Left ventricle myocardium superior (tissue), 1 donor: Measurements from ENCODE around the gene STRAP. TPM values are rescaled to one million over a fixed set of nuclear protein-coding genes. Genes with fewer than 3 reads are reported as not detected.

ENCODE experiments used
- ATAC-seq: fragments of 200-7000 bp; cut with Tn5 transposase; one replicate; pipeline ENCODE4 v1.9.1; 2020; ENCODE audit warnings: mild to moderate bottlenecking, moderate library complexity
- DNase-seq: peaks from one replicate; pipeline ENCODE4 v3.0.0-alpha.2; 2020
- intact Hi-C: fragments of 100-400 bp; cut with micrococcal nuclease; formaldehyde crosslinking; loops from one replicate; pipeline ENCODE4 v1.11.0; 2022
- long read RNA-seq: library from polyadenylated mRNA; unstranded; transcript quantifications from one replicate; pipeline ENCODE4 v2.0.0, GENCODE V29; 2021
- total RNA-seq: library from RNA; stranded (reverse); fragmentation: NEBNext Ultra II Directional; extraction: Animal tissue kit (Norgen Biotek cat#: 25700); gene quantifications from one replicate; pipeline ENCODE4 v1.2.1, GENCODE V29; 2021
- donor health status: DM: no; HTN: yes; CAD: no; lungs with severe emphysema.

STRAP gene
- total RNA-seq, result 128 TPM
- long read RNA-seq, transcript STRAP-206 (9 exons, 1,698 nt), result minor isoform, 36 of 452 reads
- long read RNA-seq, transcript STRAP-202 (10 exons, 1,866 nt), result major isoform, 408 of 452 reads
- long read RNA-seq, partial matches to known transcripts, result 3 of 452 reads
- long read RNA-seq, other reads (novel, unspliced or antisense), result 4 of 452 reads

DNA sequence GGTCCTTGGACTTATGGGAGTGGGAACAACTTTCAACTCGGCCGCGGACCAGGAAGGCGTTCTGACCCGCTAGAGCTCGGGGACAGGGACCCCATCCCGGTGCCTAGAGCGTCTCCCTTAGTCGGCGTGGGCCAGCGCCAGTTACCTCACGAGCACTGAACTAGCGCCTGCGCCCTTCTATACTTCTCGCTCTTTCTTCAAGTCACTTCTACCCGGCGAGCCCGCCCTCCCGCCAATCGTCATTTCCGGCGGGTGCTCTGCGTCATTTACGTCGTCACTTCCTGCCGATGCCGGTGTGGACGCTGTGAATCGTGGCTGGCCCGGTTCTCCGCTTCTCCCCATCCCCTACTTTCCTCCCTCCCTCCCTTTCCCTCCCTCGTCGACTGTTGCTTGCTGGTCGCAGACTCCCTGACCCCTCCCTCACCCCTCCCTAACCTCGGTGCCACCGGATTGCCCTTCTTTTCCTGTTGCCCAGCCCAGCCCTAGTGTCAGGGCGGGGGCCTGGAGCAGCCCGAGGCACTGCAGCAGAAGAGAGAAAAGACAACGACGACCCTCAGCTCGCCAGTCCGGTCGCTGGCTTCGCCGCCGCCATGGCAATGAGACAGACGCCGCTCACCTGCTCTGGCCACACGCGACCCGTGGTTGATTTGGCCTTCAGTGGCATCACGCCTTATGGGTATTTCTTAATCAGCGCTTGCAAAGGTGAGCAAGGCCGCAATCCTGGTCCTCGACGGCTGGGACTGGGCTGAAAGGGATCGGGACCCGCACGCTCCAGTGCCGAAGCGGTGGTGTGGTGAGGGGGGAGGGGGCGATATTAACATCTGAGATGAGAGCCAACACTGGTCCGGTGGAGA lies at the start of gene STRAP:
Gene STRAP (plus strand): TSS at position 270 of the 854 bp plus-strand sequence. CDS start 321 bp downstream, at position 591.
- intact Hi-C loops, result no loop called here
- DNase-seq (peak; percentile 97), ATAC-seq (peak; percentile 97)

DNA sequence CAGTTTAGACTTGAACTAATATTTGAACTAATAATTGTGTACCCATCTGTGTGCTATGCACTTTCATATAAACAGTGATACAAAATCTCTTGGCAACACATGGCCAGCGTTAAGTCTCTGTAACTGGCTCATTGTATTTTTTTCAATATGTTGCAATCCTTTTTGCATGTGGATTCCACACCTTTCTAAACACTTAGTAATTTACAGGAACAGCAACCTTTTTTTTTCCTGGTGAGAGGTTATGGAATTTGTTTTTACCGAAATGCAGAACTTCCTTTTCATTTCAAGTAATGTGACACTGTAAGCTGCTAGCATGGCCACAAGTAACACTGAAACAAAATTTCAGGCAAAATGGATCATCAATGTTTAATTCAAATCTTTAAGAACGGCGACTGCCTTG lies 47.6 kb upstream of the STRAP start:
- intact Hi-C loops, result no loop called here
- ATAC-seq (no peak), DNase-seq (no peak)

DNA sequence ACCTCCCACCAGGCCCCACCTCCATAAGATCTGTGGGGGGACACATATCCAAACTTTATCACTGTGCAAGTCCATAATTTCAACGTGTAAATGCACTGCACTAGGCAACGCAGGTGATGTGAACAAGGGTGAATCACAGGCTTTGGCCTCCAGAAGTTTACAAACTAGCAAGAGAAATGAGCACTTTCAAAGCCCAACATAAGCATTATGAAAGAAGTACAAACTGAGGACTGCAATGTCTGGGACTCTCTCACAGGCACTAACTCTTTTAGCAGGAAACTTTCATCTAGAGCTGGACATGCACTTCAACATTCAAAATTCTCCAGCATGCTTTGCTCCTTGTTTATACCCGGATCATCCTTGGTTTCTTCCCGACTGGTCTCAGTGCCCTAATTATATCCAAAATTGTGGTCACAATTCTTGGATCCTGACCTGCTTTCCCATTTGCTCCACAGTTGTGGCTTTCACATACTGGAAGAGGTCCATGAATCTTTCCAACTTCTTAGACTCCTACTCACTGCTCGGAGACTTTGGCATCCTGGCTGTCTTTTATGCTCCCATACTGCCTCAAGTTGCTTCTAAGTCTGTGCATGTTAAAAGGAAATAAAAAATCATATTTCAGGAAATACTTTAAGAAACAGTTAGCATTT lies 44.9 kb upstream of the STRAP start:
- DNase-seq, result no peak
- intact Hi-C loops, result no loop called here
- ATAC-seq, result peak; percentile 81

- no peak for ATAC-seq
- intact Hi-C loops, result no loop called here
- DNase-seq, result no peak
Observed at GRCh38 chr12:15839041-15839440, 43.1 kb upstream of the STRAP start.

GRCh38 chr12:15839682-15840081 lies 42.5 kb upstream of the STRAP start:
- no peak for DNase-seq
- no peak for ATAC-seq
- intact Hi-C loops, result no loop called here

DNA sequence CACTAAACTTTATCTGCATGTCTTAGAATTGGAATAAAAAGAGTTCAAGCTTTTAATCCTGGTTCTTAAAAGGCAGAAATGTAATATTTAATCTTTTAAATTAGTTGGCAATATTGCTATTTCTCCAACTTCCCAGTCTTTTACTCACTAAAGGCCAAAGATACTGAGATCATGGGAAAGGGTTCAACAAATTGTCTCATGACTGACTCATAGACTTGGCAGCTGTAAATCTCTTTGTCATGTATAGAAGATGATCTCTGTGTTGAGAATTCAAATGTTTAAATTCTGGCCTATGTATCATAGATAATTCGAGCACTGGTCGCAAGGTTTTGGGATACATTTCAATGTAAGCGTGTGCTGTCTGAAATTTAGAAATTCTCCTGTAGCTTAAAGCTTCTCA lies 40.1 kb upstream of the STRAP start:
- ATAC-seq, result no peak

DNA sequence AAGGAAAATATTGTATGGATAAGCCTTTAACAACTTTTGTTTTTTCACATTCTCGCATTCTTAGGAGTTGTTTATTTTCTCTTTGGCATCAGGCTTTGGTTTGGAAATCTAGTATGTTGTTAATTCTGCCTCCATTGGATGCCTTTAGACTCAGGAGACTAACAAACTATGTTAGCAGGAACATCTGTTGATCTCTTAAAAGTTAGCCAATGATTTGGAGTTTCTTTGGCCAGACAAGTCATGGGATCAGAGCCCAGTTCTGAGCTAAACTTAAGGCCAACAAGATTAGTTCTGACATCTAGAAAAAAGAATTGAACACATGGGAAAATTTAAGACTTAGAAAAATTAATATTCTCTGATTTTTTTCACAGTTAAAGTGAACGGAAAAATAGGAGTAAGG lies 35.3 kb upstream of the STRAP start:
- DNase-seq, result no peak
- intact Hi-C loops, result no loop called here
- ATAC-seq, result peak; percentile 94

More for the DNA sequence above, 40.1 kb upstream of the STRAP start:
- intact Hi-C loops, result no loop called here
- no peak for DNase-seq

- intact Hi-C loops, result no loop called here
- DNase-seq (no peak), ATAC-seq (no peak)
Observed at GRCh38 chr12:15848606-15849005, 33.6 kb upstream of the STRAP start.

DNA sequence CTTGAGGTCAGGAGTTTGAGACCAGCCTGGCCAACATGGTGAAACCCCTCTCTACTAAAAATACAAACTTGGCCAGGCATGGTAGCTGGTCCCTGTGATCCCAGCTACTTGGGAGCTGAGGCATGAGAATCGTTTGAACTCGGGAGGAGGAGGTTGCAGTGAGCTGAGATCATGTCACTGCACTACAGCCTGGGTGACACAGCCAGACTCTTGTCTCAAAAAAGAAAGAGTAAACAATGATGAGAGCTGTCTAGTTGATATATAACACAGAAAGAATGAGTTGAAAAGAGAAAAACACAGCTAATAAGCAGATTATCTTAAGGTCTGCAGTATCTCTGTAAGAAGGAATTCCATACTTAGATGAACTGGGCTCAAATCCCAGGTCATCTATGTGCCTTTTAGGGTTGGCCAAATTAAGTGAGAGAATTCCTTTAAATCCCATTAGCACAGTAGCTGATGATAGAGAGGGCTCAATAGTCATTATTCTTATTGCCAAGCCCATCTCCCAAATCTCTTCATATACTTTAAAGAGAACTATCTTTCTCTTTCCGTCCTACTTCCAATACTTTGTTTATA lies 31.1 kb upstream of the STRAP start:
- intact Hi-C loops, result loop anchor here (10.0 kb wide), 1 partner anchor 576 kb away; no protein-coding TSS in a partner anchor
- peak; percentile 26 for ATAC-seq
- DNase-seq, result no peak

- DNase-seq (no peak), ATAC-seq (no peak)
- intact Hi-C loops, result loop anchor here (10.0 kb wide), 1 partner anchor 577 kb away; no protein-coding TSS in a partner anchor
Observed at GRCh38 chr12:15851919-15852318, 30.3 kb upstream of the STRAP start.

- no peak for DNase-seq
- intact Hi-C loops, result loop anchor here (10.0 kb wide), 1 partner anchor 578 kb away; no protein-coding TSS in a partner anchor
- ATAC-seq, result no peak
Observed at GRCh38 chr12:15852383-15852782, 29.8 kb upstream of the STRAP start.

DNA sequence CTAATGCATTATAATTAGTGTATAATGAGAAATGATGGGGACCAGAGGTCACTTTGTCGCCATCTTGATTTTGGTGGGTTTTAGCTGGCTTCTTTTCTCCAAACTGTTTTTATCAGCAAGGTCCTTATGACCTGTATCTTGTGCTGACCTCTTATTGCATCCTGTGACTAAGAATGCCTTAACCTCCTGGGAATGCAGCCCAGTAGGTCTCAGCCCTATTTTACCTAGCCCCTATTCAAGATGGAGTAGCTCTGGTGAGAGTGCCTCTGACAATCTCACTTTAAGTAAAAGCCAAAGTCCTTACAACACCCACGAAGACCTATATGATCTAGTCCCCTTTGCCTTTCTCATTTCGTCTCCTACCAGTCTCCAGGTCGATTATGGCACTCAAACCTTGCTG lies 28.3 kb upstream of the STRAP start:
- no peak for DNase-seq
- intact Hi-C loops, result loop anchor here (10.0 kb wide), 1 partner anchor 579 kb away; no protein-coding TSS in a partner anchor
- ATAC-seq, result no peak

GRCh38 chr12:15854916-15855315 lies 27.3 kb upstream of the STRAP start:
- ATAC-seq, result no peak
- intact Hi-C loops, result loop anchor here (10.0 kb wide), 1 partner anchor 580 kb away; no protein-coding TSS in a partner anchor

DNA sequence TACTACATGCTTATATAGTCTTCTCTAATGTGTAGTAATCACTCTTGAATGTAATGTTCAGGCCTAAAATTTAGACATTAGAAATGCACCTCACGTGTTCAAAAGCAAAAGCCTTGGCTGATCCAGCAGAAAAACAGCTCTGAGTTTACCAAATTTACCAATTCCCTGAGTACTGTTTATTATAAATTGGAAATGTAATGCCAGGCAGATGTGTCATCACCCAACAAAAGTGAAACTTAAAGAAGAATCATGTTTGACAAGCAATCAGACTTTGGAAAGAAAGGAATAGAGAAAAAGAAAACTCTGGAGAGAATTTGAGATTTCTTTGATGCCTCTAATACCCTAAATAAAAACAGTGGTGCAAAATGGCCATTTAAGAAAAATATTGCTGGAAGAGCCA lies 26.5 kb upstream of the STRAP start:
- DNase-seq (no peak), ATAC-seq (no peak)
- intact Hi-C loops, result loop anchor here (2.0 to 10.0 kb wide), 2 partner anchors 265 to 581 kb away; no protein-coding TSS in a partner anchor

More at GRCh38 chr12:15854916-15855315, 27.3 kb upstream of the STRAP start:
- no peak for DNase-seq

DNA sequence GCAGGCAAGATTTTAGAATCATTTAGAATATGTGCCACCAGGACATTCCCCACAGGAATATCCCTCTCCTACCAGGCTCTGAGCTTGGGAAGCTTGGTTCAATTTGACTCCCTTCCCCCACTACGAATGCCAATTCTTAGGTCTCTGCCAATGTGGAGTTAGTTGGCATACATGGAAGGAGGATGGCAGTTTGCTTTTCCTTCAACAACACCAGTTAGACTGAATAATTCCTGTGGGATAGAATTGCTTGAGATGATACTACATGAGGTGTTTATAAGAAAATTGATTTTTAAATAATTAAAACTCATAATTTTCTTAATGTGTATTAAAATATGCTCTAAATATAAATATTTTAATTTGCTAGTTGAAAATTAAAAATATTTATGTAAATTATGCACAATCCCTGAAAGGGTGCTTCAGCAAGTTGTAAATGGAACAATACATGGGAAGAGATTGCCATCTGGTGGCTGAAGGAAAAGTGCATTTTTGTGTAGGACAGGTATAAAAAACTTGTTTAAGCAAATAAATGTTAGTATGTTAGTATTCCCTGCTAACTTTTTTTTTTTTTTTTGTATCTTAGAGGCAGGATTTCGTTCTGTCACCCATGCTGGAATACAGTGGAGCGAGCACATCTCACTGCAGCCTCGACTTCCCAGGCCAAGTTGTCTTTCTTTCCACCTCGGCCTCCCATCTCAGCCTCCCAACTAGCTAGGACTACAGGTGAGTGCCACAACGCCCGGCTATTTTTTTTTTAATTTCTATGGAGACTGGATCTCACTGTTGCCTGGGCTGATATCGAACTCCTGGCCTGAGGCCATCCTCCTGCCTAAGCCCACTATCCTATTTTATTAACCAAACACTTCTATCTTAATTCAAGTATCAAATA lies 25.8 kb upstream of the STRAP start:
- intact Hi-C loops, result loop anchor here (2.0 to 10.0 kb wide), 2 partner anchors 266 to 582 kb away; no protein-coding TSS in a partner anchor
- DNase-seq, result no peak
- ATAC-seq, result peak; percentile 60

DNA sequence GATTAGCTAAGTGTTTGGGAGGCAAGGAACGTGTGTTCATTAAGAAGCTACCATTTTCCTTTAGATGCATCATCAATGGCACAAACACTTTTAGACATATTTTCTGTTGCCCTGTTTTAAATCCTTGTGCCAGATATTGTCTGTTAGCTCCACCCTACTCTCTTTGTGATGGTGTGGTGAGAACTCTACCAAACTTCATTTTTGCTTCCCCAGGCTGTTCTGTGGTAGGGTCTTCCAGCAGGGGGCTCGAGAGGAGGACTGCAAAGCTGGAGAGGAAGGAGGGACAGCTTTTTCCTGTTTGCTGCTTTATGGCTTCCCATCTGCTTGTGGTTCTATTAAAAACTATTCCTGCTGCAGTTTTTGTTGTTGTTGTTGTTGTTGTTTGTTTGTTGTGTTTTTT lies 23.8 kb upstream of the STRAP start:
- no peak for DNase-seq
- ATAC-seq, result no peak
- intact Hi-C loops, result loop anchor here (10.0 kb wide), 1 partner anchor 584 kb away; no protein-coding TSS in a partner anchor

GRCh38 chr12:15859116-15859515 lies 23.1 kb upstream of the STRAP start:
- DNase-seq, result no peak
- intact Hi-C loops, result loop anchor here (10.0 kb wide), 1 partner anchor 584 kb away; no protein-coding TSS in a partner anchor
- no peak for ATAC-seq

- ATAC-seq, result no peak
- intact Hi-C loops, result no loop called here
- DNase-seq, result no peak
Observed at GRCh38 chr12:15861404-15861803, 20.8 kb upstream of the STRAP start.
